Mammary epithelial cell (primary cell): ENCODE results near the gene TCF12.

ENCODE experiments used
- CTCF ChIP-seq, 2 donors: IDR thresholded peaks in 1 of 2; conservative IDR thresholded peaks in 1 of 2; 2 replicates each; pipeline ENCODE4 v1.5.1; 2011 to 2012; ENCODE audit warnings: inconsistent platforms in 2 of 2, low read length in 2 of 2, mild to moderate bottlenecking in 2 of 2, control low read depth in 1 of 2, low read depth in 1 of 2; ENCODE audit not compliant: insufficient read depth in 1 of 2; ENCODE audit errors: extremely low read depth in 1 of 2
- EZH2 ChIP-seq: IDR thresholded peaks from 2 replicates; pipeline ENCODE4 v1.6.1; 2012; ENCODE audit warnings: low read length, inconsistent platforms, borderline replicate concordance

- TF ChIP-seq CTCF (conservative IDR thresholded peaks at IDR 0.05 in 1 of 2, IDR thresholded peaks at IDR 0.05 in 1 of 2; ENCODE audit: extremely low read depth in 1 of 2, insufficient read depth in 1 of 2, low read depth in 1 of 2, low read length in 2 of 2) (no peak), EZH2 (no peak)
Observed at GRCh38 chr15:57286446-57287122, 368.1 kb downstream of the TCF12 start.
